ENCODE results near the gene GAB2. TPM values are rescaled to one million over a fixed set of nuclear protein-coding genes. Genes with fewer than 3 reads are reported as not detected.

The GAB2 gene
- total RNA-seq, 1 donor from 2014 or later = 39.9 TPM

- H3K9me3 Mint-ChIP-seq = no peaks in the 10 kb centered on the region
- peak overlapping the region; percentile 55 for H3K27ac Mint-ChIP-seq
- H3K27me3 Mint-ChIP-seq (ENCODE audit: low read depth) = no peaks in the 10 kb centered on the region
- H3K36me3 Mint-ChIP-seq = no peaks in the 10 kb centered on the region
- TF ChIP-seq CTCF (IDR thresholded peaks at IDR 0.05; ENCODE audit: unreplicated experiment) = no peak
- H3K4me1 Mint-ChIP-seq = peaks cover 54% of the 10 kb centered on the region
- H3K4me3 Mint-ChIP-seq = peak overlapping the region; percentile 18
- DNase-seq (ENCODE audit: low spot score in 2 of 2, unreplicated experiment in 2 of 2) = no peak
Measured at GRCh38 chr11:78420796-78421209, 3.2 kb upstream of the GAB2 start.

DNA sequence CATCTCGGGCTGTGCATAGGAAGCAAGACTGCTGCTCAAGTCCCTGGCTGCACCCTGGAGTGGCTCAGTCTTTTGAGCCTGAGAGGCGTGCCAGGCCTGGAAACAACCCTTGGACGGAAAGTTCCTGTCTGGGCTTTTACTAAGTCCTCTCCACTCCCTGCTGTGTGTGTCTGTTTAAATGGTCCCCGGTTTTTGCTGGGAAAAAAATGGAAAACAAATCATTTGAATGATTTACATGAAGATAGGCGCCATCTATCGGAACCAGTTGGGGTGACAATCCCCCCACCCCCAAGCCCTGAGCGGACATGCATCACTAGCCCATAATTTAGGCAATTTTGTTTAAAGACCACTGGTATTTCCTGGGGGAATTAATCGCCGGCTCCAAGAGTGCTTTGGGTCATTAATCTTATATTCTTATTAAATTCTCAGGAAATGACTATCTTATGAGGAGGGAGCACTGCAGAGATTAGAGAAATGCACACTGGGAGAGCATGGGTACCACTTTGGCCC lies 2.7 kb upstream of the GAB2 start:
- Mint-ChIP-seq H3K36me3 (no peaks in the 10 kb centered on the region), H3K27ac (peak overlapping the region; percentile 55), H3K27me3 (ENCODE audit: low read depth) (no peaks in the 10 kb centered on the region), H3K4me3 (peak overlapping the region; percentile 18), H3K9me3 (no peaks in the 10 kb centered on the region), H3K4me1 (peaks cover 52% of the 10 kb centered on the region)
- TF ChIP-seq CTCF (IDR thresholded peaks at IDR 0.05; ENCODE audit: unreplicated experiment) = peak; percentile 68
- peak in 1 of 2 experiments; percentile 72 for DNase-seq (ENCODE audit: low spot score in 2 of 2, unreplicated experiment in 2 of 2)

GRCh38 chr11:78419327-78419726 lies 1.7 kb upstream of the GAB2 start:
- Mint-ChIP-seq H3K9me3 (no peaks in the 10 kb centered on the region), H3K36me3 (no peaks in the 10 kb centered on the region), H3K27ac (peak overlapping the region; percentile 79), H3K4me3 (peak overlapping the region; percentile 83), H3K27me3 (ENCODE audit: low read depth) (no peaks in the 10 kb centered on the region), H3K4me1 (peaks cover 43% of the 10 kb centered on the region)
- no peak for DNase-seq (ENCODE audit: low spot score in 2 of 2, unreplicated experiment in 2 of 2)
- TF ChIP-seq CTCF (IDR thresholded peaks at IDR 0.05; ENCODE audit: unreplicated experiment) = no peak

DNA sequence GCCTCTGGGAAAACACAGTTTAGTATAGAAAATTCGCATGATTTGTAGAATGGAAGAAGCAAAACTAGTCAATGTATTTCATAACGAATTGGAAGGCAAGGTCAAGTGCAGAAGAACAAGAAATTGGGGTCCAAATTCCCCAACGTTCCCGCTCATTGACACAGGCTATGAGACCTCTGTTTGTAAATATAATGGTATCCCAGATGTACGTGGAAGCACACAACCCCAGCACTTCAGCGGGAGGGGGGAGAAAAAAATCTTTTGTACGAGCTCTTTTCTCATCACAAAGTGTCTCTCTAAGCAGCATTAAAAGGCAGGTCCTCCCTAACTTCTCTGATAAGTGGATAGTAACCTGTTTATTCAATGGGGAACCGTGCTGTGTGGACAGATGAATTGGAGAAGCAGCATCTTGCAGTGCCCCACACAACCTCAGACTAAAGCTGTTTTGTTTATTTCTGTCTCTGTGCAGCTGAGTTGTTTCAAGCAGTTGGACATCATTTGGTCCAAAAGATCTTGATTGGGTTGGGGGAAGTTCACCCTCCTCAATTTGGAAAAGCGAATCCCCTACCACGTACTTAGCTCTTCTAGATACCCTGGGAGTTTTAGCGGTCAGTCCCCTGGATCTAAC lies 1.1 kb upstream of the GAB2 start:
- Mint-ChIP-seq H3K27me3 (ENCODE audit: low read depth) (no peaks in the 10 kb centered on the region), H3K9me3 (no peaks in the 10 kb centered on the region), H3K36me3 (no peaks in the 10 kb centered on the region), H3K4me1 (peaks cover 43% of the 10 kb centered on the region), H3K4me3 (peak overlapping the region; percentile 83), H3K27ac (peak overlapping the region; percentile 91)
- no peak for TF ChIP-seq CTCF (IDR thresholded peaks at IDR 0.05; ENCODE audit: unreplicated experiment)
- no peak for DNase-seq (ENCODE audit: low spot score in 2 of 2, unreplicated experiment in 2 of 2)

DNA sequence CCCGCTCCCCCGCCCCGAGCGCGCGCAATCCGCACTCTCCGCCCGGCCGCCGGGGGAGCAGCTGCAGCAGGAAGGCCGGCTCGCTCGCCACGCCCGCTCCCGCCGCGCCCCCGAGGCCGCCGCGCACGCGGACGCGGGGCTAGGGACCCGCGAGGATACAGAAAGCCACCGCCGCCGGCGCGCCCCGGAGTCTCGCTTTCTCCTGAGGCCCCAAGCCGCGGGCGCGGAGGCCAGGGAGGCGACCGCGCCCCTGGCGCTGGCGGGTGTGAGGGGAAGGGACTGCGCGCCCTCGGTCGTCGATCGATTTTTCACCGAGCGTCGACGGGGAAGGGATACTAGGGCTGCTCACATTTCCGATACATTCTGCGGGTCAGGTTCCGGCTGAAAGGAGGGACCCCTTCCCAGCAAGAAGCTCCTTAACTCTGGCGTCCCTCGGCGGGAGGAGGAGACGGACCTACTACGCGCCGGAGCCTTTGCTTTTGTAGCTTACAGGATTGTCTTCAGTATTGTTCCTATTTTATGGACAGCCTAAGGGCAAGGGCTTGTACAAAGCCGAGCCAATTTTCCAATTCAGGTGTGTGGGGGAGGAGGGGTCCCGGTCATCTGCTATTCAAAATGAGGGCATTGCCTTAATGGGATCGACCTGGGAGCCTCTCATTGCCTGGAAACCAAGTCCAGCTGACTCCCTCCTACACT lies 416 bp upstream of the GAB2 start:
- Mint-ChIP-seq H3K4me3 (peak overlapping the region; percentile 83), H3K27ac (peak overlapping the region; percentile 91), H3K27me3 (ENCODE audit: low read depth) (no peaks in the 10 kb centered on the region), H3K4me1 (peaks cover 41% of the 10 kb centered on the region), H3K9me3 (no peaks in the 10 kb centered on the region), H3K36me3 (no peaks in the 10 kb centered on the region)
- peak; percentile 73 to 85 for DNase-seq (ENCODE audit: low spot score in 2 of 2, unreplicated experiment in 2 of 2)
- TF ChIP-seq CTCF (IDR thresholded peaks at IDR 0.05; ENCODE audit: unreplicated experiment) = no peak

Data from mesothelial cell of epicardium (in vitro differentiated cells).